HEK293 (cell line): Measurements from ENCODE around the gene TBC1D20.

Experiments
- CTCF ChIA-PET: fragments of 350-600 bp; formaldehyde crosslinking; extraction: SDS; loops from one replicate; lab custom pipeline; 2021; ENCODE audit warnings: antibody characterized with exemption; lab: Yijun Ruan, JAX
- POLR2A ChIA-PET: fragments of 300-600 bp; formaldehyde crosslinking; extraction: SDS; loops from one replicate; lab custom pipeline; 2020; ENCODE audit warnings: antibody characterized with exemption, inconsistent platforms; lab: Yijun Ruan, JAX
- H3K27ac ChIP-seq: fragments of 200-500 bp; sonication (Bioruptor generic); 2 replicates; pipeline ENCODE4 v1.5.1; 2014; ENCODE audit warnings: low read depth, low read length, control low read depth, inconsistent platforms; ENCODE audit errors: extremely low read depth
- H3K36me3 ChIP-seq, 2 experiments: fragments of 200-500 bp in 1 of 2; sonication (Bioruptor generic) in 1 of 2; 1 replicate in 1 of 2; 2 replicates in 1 of 2; pipeline ENCODE4 v1.5.1; 2014 to 2017; ENCODE audit warnings: inconsistent platforms in 2 of 2, low read length in 2 of 2; ENCODE audit not compliant: control insufficient read depth in 2 of 2, insufficient read depth in 1 of 2
- H3K4me1 ChIP-seq: fragments of 200-500 bp; sonication (Bioruptor generic); 2 replicates; pipeline ENCODE4 v1.5.1; 2014; ENCODE audit warnings: mild to moderate bottlenecking, low read length, inconsistent platforms; ENCODE audit not compliant: control insufficient read depth, insufficient read depth
- H3K4me3 ChIP-seq: 2 replicates; pipeline ENCODE4 v1.5.1; 2011; ENCODE audit warnings: low read depth, mild to moderate bottlenecking, control low read depth, low read length, moderate library complexity
- H3K9me3 ChIP-seq: fragments of 200-500 bp; sonication (Bioruptor generic); 2 replicates; pipeline ENCODE4 v1.5.1; 2014; ENCODE audit warnings: low read depth, low read length, inconsistent platforms; ENCODE audit not compliant: control insufficient read depth, insufficient read depth
- ELK4 ChIP-seq: IDR thresholded peaks from 2 replicates; pipeline ENCODE4 v1.6.1; 2011; ENCODE audit warnings: mild to moderate bottlenecking, low read depth, low read length, borderline replicate concordance
- HOXD13 ChIP-seq: sonication (generic); formaldehyde crosslinking; IDR thresholded peaks from 2 replicates; pipeline ENCODE4 v1.8.0; 2022; ENCODE audit warnings: missing genetic modification reagents, borderline replicate concordance
- KLF7 ChIP-seq: fragments of 450-650 bp; formaldehyde crosslinking; IDR thresholded peaks from 2 replicates; pipeline ENCODE4 v1.5.1; 2016; ENCODE audit warnings: missing biosample characterization, missing genetic modification characterization, borderline replicate concordance
- MZF1 ChIP-seq: fragments of 450-650 bp; formaldehyde crosslinking; IDR thresholded peaks from 2 replicates; pipeline ENCODE4 v1.5.1; 2017; ENCODE audit warnings: missing biosample characterization, missing genetic modification characterization, borderline replicate concordance
- TSHZ1 ChIP-seq: fragments of 450-650 bp; formaldehyde crosslinking; IDR thresholded peaks from 2 replicates; pipeline ENCODE4 v1.5.1; 2016; ENCODE audit warnings: missing biosample characterization, missing genetic modification characterization, borderline replicate concordance
- WT1 ChIP-seq: fragments of 450-650 bp; formaldehyde crosslinking; IDR thresholded peaks from 2 replicates; pipeline ENCODE4 v1.5.1; 2016; ENCODE audit warnings: missing biosample characterization, missing genetic modification characterization
- ZBTB48 ChIP-seq: fragments of 450-650 bp; formaldehyde crosslinking; IDR thresholded peaks from 2 replicates; pipeline ENCODE4 v1.5.1; 2016; ENCODE audit warnings: missing biosample characterization, missing genetic modification characterization
- ZFP41 ChIP-seq: fragments of 450-650 bp; formaldehyde crosslinking; IDR thresholded peaks from 2 replicates; pipeline ENCODE4 v1.5.1; 2016; ENCODE audit warnings: missing biosample characterization, missing genetic modification characterization, borderline replicate concordance
- ZNF148 ChIP-seq: fragments of 450-650 bp; formaldehyde crosslinking; IDR thresholded peaks from 2 replicates; pipeline ENCODE4 v1.5.0; 2017; ENCODE audit warnings: missing biosample characterization, missing genetic modification characterization, borderline replicate concordance
- ZNF174 ChIP-seq: fragments of 450-650 bp; formaldehyde crosslinking; IDR thresholded peaks from 2 replicates; pipeline ENCODE4 v1.5.0; 2017; ENCODE audit warnings: missing biosample characterization, mild to moderate bottlenecking, missing genetic modification characterization
- ZNF362 ChIP-seq: fragments of 450-650 bp; formaldehyde crosslinking; IDR thresholded peaks from 2 replicates; pipeline ENCODE4 v1.5.1; 2016; ENCODE audit warnings: missing biosample characterization, missing genetic modification characterization
- ZNF391 ChIP-seq: fragments of 450-650 bp; formaldehyde crosslinking; IDR thresholded peaks from 2 replicates; pipeline ENCODE4 v1.5.1; 2016; ENCODE audit warnings: low read depth, missing biosample characterization, missing genetic modification characterization, borderline replicate concordance
- ZNF449 ChIP-seq: fragments of 450-650 bp; formaldehyde crosslinking; IDR thresholded peaks from 2 replicates; pipeline ENCODE4 v1.5.1; 2017; ENCODE audit warnings: missing biosample characterization, mild to moderate bottlenecking, missing genetic modification characterization, moderate library complexity
- ZNF518A ChIP-seq: fragments of 450-650 bp; formaldehyde crosslinking; conservative IDR thresholded peaks from 2 replicates; pipeline ENCODE4 v1.5.1; 2016; ENCODE audit warnings: low read depth, missing biosample characterization, missing genetic modification characterization
- ZNF549 ChIP-seq: fragments of 450-650 bp; IDR thresholded peaks from 2 replicates; pipeline ENCODE4 v1.5.1; 2018; ENCODE audit warnings: missing biosample characterization, missing genetic modification characterization, mild to moderate bottlenecking, inconsistent platforms, moderate library complexity
- ZNF768 ChIP-seq: fragments of 450-650 bp; formaldehyde crosslinking; IDR thresholded peaks from 2 replicates; pipeline ENCODE4 v1.5.1; 2018; ENCODE audit warnings: missing biosample characterization, mild to moderate bottlenecking, missing genetic modification characterization

Gene TBC1D20

GRCh38 chr20:407133-407952 is 55.0 kb downstream of the TBC1D20 start (continued):
- no peak for TF ChIP-seq ZNF148
- no peak for TF ChIP-seq ZNF768 (tag by site-specific recombination)
- TF ChIP-seq MZF1 (tag by site-specific recombination) = no peak; the same call in 1 of the 2 replicates
- TF ChIP-seq TSHZ1 (tag by site-specific recombination) = peak; percentile 31; the same call in 1 of the 2 replicates
- TF ChIP-seq ZFP41 (tag by site-specific recombination) = no peak
- no peak for TF ChIP-seq ZNF174 (tag by site-specific recombination)
- TF ChIP-seq ZBTB48 (tag by site-specific recombination) = peak; percentile 70
- peak; percentile 66 for TF ChIP-seq WT1 (tag by site-specific recombination)
- no peak for TF ChIP-seq KLF7 (tag by site-specific recombination)
- TF ChIP-seq ZNF518A (tag by site-specific recombination) = no peak
- TF ChIP-seq, all 188 proteins: peak for 50

GRCh38 chr20:406200-407132 is 55.9 kb downstream of the TBC1D20 start:
- Histone ChIP-seq H3K9me3 (no peaks in the 10 kb centered on the region), H3K4me1 (peaks cover 6% of the 10 kb centered on the region), H3K4me3 (no peak overlapping the region), H3K36me3 (peaks cover 11 to 18% of the 10 kb centered on the region in 2 experiments), H3K27ac (peak overlapping the region; percentile 76; the same call in 1 of the 2 replicates)
- POLR2A ChIA-PET = interaction anchor here (1.0 to 1.5 kb wide), 13 partner anchors 8 to 333 kb away, joined by 3 to 20 read pairs (median 4); partner anchors contain the start of genes CSNK2A1 and TRIB3
- CTCF ChIA-PET = interaction anchor here (0.6 to 1.2 kb wide), 5 partner anchors 39 to 112 kb away, joined by 3 to 8 read pairs (median 3); no protein-coding TSS in a partner anchor
- TF ChIP-seq HOXD13 (CRISPR knock-in tag) (no peak), ZNF362 (peak; percentile 55; the same call in 1 of the 2 replicates), ZNF549 (tag by site-specific recombination) (no peak), ZNF391 (tag by site-specific recombination) (no peak), ELK4 (no peak), ZNF449 (tag by site-specific recombination) (no peak)
